GM18517 (cell line): ENCODE measurements around the gene SNX24.
A peak's percentile ranks its signal among the peaks of the same experiment; 100 is the strongest.
"Not testable (repeated sequence)": the region's sequence is repeated elsewhere in the genome, so short reads cannot be mapped to it uniquely, and the experiment has no call there.

Source experiments
- ATAC-seq: cut with Tn5 transposase; IDR thresholded peaks from one replicate; pipeline ENCODE4 v1.9.1; 2021; ENCODE audit warnings: mild to moderate bottlenecking, moderate library complexity; ENCODE audit not compliant: unreplicated experiment

SNX24 gene

GRCh38 chr5:122957457-122957856 lies 112.0 kb downstream of the SNX24 start:
- ATAC-seq, result no peak

GRCh38 chr5:122959740-122960445 lies 114.5 kb downstream of the SNX24 start:
- no peak for ATAC-seq

DNA sequence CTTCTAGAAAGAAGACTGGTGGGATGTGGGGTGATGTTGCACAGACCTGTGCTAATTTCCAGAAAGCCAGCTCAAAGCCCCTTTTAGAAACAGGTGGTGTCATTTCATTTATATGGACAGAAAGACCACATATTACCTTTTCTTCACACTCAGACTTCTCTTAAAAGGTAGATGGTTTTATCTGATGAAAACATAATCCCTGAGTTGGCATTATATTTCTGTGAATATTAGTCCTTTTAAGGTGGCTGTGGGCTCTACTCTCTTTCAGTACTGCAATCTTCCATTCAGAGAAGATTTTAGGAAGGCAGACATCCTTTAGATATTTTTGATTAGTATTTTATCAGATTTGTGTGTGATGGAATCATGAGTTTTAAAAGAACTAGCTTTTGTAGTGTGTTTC lies 117.9 kb downstream of the SNX24 start:
- no peak for ATAC-seq

DNA sequence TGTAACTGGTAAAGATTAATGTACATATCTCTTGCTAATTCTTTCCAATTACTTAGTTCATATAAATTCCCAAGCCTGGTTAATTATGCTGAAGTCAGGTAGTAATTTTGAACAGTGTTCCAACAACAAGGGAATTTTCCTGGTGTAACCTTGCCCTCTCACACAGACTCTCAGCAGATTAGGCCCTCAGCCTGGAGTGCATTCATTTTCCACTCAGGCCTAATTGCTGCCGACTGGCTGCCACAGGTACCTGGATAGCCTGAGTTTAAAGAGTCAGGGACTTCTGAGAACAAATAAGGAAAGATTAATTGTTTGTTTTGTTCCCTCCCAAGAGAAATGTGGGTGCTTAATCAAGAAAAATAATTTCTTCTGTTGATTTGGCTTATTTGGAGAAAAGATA lies 119.7 kb downstream of the SNX24 start:
- ATAC-seq, result no peak

- peak; percentile 26 for ATAC-seq
These were observed 121.7 kb downstream of the SNX24 start for GRCh38 chr5:122967085-122967484.

GRCh38 chr5:122967625-122968024 lies 122.2 kb downstream of the SNX24 start:
- ATAC-seq, result peak; percentile 96

GRCh38 chr5:122968056-122968455 lies 122.6 kb downstream of the SNX24 start:
- not testable (repeated sequence) for ATAC-seq

DNA sequence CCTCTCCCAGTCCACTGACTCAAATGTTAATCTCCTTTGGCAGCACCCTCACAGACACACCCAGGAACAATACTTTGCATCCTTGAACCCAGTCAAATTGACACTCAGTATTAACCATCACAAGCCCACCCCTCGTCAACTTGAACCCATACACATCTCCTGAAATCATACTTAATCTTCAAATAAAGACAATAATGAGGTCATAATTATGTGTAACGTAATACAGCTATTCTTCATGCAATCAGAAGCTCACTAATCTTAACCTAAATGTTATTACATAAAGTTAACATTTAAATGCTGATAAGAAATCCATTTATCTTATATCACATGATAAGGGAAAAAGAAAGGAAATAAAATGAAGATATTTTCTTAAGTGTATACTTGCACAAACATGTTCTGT lies 125.9 kb downstream of the SNX24 start:
- ATAC-seq, result no peak

- ATAC-seq, result no peak
These were observed 127.5 kb downstream of the SNX24 start for GRCh38 chr5:122972877-122973276.

- ATAC-seq, result not testable (repeated sequence)
These were observed 128.3 kb downstream of the SNX24 start for GRCh38 chr5:122973759-122974158.

DNA sequence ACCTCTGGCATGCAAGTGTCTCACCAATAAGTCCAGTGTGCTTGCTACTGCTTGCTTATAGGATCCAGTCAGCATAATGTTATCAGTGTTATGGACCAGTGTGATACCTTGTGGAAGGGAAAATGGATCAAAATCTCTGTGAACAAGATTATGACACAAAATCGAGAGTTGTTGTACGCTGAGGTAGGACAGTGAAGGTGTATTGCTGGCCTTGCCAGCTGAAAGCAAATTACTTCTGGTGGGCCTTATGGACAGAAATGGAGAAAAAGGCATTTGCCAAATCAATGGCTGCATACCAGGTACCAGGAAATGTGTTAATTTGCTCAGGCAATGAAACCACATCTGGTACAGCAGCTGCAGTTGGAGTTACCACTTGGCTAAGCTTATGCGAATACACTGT lies 128.8 kb downstream of the SNX24 start:
- ATAC-seq, result not testable (repeated sequence)

DNA sequence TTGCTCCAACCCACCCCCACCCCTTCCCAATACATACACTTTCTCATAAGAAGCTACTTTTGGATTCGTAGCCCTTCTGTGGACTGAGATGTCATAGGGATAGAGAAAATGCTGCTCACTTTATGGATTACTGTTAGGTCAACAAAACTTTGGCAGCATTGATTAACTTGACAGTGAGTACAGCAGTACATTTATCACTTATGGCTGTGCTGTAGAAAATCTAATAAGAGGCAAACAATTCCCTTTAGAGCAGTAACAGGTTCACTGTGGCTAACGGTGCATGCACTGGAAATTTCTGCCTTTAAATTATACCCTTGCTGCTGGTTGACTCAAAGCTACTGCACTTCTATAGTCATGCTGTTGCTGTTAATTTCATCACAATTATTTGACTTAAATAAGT lies 131.9 kb downstream of the SNX24 start:
- ATAC-seq, result no peak

DNA sequence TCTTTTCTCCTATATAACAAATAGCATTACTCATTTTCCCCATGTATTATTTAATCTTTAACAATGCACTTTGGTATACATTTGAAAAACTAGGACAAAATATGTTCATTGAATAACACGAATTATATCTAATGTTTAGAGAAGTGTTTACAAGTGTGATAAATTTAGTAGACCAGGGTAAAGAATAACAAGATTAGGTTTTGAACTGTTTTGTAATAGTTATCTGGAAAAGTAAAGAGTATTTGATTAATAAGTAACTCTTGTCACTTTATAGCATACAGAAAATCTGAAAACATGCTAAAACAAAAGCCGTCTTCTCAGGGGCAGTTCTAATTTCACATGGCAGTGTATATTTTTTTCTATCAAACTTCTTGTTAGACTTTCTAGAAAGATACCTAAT lies 132.7 kb downstream of the SNX24 start:
- ATAC-seq, result no peak

DNA sequence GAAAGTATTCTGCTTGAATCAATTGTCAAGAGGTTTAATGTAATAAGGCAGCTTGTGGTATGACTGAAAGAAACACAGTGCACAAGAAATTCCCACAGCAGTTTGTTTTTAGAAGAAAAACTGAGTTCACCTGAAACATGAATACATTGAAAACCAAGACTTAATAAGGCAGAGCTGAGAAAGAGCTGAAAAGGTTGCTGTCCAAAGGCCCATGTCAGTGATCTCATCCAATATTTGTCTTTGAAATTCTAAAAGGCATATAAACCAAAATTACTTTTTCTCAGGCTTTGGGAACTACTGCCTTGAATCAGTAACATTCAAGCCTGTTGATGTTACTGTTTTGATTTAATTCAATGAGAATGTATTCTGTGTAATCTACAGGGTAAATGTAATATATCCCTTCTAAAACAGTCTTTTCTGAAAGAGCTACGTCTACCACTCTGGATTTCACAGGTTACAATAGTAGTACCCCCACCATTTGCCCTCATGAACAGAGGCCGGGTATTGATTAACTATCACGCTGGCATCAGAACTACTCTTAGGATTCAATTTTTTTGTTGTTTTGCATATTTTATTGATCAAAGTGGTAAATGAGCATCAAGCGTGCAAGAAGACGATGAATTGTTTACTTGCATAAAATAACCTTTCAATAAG lies 133.4 kb downstream of the SNX24 start:
- ATAC-seq, result no peak

- ATAC-seq, result no peak
These were observed 136.4 kb downstream of the SNX24 start for GRCh38 chr5:122981846-122982245.

DNA sequence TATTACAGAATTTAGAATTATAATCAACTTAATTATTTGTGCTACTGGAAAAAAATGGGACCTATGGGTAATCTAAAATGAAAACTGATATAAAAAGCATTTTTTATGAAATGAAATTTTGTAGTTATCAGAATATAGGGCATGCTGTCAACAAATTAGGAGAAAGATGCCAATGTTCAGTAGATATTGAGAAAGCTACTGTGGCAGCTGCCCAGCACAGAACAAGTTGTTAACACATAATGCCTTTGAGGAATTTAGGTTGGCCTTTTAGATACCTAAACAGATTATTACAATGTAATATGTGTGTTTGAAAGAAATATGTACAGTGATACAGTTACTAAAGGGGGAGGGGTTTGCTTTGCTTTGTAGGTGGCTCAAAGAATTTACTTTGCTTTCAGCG lies 137.0 kb downstream of the SNX24 start:
- no peak for ATAC-seq

DNA sequence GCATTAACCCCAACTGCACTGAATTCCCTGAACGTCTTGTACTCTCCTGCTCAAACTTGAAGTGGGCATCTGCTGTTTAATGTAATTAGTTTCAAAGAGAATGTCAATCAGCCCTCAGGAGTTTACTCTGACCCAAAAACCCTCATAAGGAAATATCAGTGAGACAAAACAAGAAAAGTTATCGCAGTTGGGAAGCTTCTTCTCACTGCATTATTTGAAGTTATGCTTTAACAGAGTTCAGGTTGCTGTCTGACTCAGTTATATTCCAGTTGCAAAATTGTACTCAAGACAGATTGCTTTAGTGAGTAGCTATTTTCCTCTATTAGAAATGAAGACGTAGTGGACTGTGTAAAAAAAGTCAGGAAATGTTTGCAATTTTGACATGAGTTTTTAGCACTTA lies 139.0 kb downstream of the SNX24 start:
- peak; percentile 36 for ATAC-seq

- ATAC-seq, result no peak
These were observed 139.7 kb downstream of the SNX24 start for GRCh38 chr5:122985006-122985700.

DNA sequence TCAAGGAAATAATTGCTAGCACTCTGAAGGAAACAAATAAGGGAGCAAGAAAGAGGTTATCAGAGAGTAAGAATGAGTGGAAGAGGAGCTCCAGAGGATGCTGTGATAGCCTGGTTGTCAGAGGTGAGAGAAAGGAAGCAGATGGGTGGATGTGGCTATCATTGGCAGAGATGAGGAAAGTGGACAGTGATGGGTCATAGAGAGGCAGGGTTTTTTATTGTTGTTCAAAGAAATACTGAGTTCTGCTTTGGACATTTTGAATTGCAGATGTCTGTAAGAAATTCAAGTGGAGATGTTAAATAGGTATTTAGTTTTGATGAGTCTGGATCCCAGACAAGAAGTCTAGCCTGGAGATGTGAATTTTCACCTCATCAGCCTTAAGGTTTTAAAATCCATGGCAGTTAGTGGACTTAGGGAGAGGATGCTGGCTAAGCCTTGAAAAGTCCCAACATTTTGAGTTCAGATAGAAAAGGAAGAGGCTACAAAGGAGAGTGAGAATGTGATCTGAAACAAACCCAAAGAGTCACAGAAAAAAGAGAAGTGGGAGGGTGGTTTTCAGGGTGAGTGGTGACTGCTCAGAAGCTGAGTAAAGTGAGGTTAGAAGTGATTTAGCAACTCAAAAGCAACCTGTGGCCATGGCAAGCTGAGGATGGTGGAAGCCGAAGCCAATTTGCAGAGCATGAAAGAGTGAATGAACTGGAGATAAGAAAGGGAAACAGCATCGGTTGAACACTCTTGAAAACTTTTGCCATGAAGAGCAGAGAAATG lies 140.7 kb downstream of the SNX24 start:
- peak; percentile 90 for ATAC-seq

DNA sequence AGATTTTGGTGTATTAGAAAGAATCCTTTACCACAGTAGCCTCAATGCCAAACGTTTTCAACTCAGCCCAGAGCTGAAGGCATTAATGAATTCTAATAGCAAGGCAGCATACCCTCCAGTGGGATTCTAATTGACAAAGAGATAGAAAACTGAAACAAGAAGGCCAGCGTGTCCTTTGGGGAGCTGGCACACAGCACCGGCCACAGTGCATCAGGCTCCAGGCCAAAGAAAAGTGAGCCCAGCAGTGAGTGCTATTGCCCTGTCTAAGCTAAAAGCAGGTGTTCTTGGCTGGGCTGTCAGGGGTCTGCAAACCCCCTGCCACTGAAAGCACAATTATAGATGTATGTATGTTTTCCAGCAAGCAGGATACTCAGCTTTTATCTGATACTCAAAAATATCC lies 150.7 kb downstream of the SNX24 start:
- no peak for ATAC-seq

DNA sequence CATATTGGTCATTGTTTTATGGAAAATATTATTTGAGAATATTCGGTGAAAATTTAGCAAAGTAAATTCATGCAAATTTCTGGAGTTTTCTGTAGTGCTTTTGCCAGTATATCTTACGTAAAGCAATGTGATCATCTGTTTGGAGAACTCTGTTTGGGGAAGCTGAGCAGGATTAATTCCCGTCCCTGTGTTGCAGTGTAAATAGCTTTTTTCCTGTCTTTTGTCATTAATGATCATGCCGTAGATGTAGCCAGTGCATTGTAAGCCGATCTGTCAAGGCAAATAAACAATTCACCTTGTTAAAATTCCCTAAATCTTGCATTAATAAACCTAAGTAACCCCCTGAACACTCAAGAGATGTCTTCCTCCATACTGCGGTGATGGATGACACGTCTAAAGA lies 151.9 kb downstream of the SNX24 start:
- no peak for ATAC-seq
